Measurements from ENCODE around the gene PPP2R3C. TPM values are rescaled to one million over a fixed set of nuclear protein-coding genes. Genes with fewer than 3 reads are reported as not detected.
"Not testable (repeated sequence)": the region's sequence is repeated elsewhere in the genome, so short reads cannot be mapped to it uniquely, and the experiment has no call there.

The PPP2R3C gene
- total RNA-seq, 1 experiment from 2014 or later: 24.2 TPM

GRCh38 chr14:35133542-35134328 lies 11.9 kb upstream of the PPP2R3C start:
- DNase-seq (ENCODE audit: low read depth): no peak

DNA sequence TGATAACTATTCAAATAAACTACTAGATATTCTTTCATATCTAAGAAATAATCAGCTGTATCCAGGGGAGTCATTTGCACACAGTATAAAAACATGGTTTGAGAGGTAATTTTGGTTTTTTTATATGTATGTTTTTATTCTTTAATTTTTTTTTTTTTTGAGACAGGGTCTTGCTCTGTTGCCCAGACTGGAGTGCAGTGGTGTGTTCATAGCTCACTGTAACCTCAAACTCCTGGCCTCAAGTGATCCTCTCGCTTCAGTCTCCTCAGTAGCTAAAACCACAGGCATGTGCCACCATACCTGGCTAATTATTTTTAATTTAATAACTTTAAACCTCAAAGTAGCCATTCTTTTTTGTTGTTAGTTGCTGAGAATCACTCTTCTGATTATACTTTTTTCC lies 2.3 kb upstream of the PPP2R3C start:
- DNase-seq (ENCODE audit: low read depth): no peak

GRCh38 chr14:35123388-35123703 lies 1.6 kb upstream of the PPP2R3C start:
- DNase-seq (ENCODE audit: low read depth): no peak

DNA sequence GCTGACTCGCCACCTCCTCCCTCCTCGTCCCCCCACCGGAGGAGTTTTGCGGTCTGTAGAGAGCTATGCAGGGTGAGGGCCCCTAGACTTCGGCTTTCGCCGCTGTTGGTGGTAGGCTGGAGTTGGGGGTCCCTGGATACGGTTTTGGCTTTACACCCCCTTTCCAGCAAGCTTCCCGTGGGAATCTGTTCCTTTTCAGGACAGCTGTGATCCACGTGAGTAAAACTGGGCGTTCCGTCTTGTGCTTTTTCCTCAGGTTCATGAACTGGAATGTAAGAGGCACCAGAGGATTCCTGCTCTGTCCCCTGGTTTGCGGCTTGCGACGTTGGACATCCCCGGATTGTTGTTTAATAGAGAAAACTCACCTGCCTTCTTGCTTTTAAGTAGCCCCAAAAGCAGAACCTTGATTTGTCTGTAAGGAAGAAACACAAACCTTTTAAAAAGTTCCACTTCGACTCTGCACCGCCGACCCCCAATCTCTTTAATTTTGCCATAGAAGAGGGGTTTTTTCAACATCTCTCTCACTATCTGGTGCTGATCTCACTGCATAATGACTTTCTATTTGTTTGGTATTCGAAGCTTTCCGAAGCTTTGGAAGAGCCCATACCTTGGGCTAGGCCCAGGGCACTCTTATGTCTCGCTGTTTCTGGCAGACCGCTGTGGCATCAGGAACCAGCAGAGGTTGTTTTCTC lies 1.1 kb upstream of the PPP2R3C start:
- no peak for DNase-seq (ENCODE audit: low read depth)

DNA sequence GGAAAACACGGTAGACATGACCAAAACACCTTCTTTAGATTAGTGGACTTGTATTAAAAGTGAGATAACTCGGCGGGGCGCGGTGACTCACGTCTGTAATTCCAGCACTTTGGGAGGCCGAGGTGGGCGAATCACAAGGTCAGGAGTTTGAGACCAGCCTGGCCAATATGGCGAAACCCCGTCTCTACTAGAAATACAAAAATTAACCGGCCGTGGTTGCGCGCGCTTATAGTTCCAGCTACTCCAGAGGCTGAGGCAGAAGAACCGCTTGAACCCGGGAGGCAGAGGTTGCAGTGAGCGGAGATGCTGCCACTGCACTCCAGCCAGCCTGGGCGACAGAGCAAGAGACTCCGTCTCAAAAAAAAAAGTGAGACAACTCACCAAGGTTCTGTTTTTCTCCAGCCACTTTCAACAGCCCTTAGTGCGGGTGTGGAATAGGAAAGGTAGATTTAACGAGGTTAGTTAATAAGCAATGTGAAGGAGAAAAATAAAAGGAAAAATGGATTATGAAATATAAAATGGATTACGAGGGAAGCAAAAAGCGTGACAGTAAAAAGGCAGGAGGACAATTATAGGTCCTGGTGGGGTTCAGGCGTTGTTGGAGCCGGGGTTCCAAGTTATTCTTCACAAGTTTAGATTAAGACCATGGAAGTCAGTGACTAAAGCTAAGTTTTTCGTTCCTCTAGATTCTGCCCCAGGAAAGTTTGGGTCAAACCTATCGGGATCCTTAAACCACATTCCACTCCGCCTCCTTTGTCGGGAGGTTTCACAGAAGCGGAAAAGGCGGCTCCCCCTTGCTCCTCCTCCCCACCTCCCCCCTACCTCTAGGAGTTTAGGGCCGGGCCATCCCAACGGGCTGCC lies 534 bp downstream of the PPP2R3C start:
- DNase-seq (ENCODE audit: low read depth): no peak

- DNase-seq (ENCODE audit: low read depth): no peak
Measured at GRCh38 chr14:35117112-35117511, 4.7 kb downstream of the PPP2R3C start.

DNA sequence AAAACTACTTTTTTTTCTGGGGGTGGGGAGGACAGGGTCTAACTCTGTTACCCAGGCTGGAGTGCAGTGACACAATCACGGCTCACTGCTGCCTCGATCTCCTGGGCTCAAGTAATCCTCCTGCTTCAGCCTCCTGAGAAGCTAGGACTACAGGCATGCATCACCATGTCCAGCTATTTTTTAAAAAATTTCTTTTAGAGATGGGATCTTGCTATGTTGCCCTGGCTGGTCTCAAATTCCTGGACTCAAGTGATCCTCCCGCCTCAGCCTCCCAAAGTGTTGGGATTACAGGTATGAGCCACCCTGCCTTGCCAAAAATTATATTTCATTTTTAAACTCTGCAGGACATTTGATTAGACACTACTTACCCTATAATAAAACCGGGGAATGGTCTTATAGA lies 5.5 kb downstream of the PPP2R3C start:
- no peak for DNase-seq (ENCODE audit: low read depth)

DNA sequence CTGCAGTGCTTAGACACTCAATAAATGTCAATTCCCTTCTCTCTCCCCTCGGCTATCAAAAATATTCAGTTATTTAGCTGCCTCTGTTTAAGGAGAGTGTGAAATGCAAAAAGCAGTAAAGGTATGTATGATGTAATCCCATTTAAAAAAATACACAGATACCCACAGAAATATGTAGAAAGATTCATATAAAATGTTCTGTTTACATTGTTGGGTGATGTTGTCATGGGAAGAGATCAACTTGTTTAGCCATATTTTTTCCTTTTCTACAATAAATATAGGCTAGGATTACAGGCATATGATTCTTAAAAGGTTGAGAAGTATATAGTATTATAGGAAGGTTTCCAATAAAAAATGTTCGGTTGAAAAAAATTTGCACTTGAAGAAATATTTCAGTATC lies 7.8 kb downstream of the PPP2R3C start:
- no peak for DNase-seq (ENCODE audit: low read depth)

GRCh38 chr14:35113308-35113950 lies 8.4 kb downstream of the PPP2R3C start:
- DNase-seq (ENCODE audit: low read depth): no peak

GRCh38 chr14:35112641-35113040 lies 9.1 kb downstream of the PPP2R3C start:
- DNase-seq (ENCODE audit: low read depth): no peak

- no peak for DNase-seq (ENCODE audit: low read depth)
Measured at GRCh38 chr14:35107866-35108265, 13.9 kb downstream of the PPP2R3C start.

- DNase-seq (ENCODE audit: low read depth): not testable (repeated sequence)
Measured at GRCh38 chr14:35094645-35095044, 27.1 kb downstream of the PPP2R3C start.

- no peak for DNase-seq (ENCODE audit: low read depth)
Measured at GRCh38 chr14:35088514-35088913, 33.3 kb downstream of the PPP2R3C start.

DNA sequence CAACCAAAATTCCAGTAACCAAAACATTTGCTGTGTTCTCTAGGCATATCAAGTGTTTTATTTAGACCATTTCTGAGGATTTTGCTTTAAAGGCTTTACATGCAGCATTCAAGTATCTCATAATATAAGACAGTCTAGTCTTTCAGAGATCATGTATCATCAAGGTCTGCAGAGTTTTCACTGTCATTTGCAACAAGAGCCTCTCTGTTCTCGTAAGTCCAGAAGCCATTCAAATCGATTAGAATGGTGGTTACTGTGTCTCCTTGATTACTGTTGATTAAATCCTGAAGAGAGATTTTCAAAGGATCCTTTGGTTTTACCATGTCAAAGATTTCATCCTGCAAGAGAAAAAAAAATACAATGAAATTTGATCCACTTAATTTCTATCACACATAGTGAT lies 36.3 kb downstream of the PPP2R3C start:
- DNase-seq (ENCODE audit: low read depth): no peak

GRCh38 chr14:35083530-35084150 lies 38.1 kb downstream of the PPP2R3C start:
- no peak for DNase-seq (ENCODE audit: low read depth)

DNA sequence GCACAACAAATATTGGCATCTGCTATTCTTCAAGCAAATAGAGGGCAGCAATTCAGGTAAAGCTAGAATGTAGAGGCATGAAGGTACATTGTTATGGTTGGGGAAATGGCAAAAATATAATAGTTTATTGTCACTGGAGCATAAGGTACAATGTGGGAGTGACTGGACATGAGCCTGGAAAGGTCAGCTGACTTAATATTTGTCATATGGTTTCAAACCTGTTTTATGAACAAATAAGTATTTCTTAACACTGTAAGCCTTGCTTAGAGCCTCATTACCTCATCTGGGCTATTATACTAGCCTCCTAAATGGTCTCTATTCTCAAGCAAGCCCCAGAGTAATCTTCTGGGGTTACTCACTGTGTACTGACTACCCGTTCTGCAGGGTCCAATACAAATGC lies 42.0 kb downstream of the PPP2R3C start:
- no peak for DNase-seq (ENCODE audit: low read depth)

GRCh38 chr14:35078082-35078481 lies 43.7 kb downstream of the PPP2R3C start:
- DNase-seq (ENCODE audit: low read depth): no peak

- DNase-seq (ENCODE audit: low read depth): no peak
Measured at GRCh38 chr14:35073486-35073885, 48.3 kb downstream of the PPP2R3C start.

DNA sequence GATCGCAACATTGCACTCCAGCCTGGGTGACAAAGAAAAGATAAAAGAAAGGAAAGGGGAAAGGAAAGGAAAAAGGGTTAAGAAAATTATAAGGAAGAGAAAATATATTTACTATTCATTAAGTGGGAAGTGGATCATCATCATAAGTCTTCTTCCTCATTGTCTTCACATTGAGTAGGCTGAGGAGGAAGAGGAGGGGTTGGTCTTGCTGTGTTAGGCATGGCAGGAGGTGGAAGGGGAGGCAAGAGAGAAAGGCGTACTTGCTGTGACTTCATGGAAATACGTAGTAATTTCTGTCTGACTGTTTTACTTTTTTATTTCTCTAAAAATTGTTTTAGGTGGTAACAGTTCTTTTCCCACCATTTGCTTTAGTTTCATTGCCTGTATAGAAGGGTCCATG lies 49.6 kb downstream of the PPP2R3C start:
- DNase-seq (ENCODE audit: low read depth): no peak

- DNase-seq (ENCODE audit: low read depth): no peak
Measured at GRCh38 chr14:35068238-35069012, 53.4 kb downstream of the PPP2R3C start.
